Skin of body (tissue), 2 donors: ENCODE measurements around the gene SART1. TPM values are rescaled to one million over a fixed set of nuclear protein-coding genes. Genes with fewer than 3 reads are reported as not detected.
A peak's percentile ranks its signal among the peaks of the same experiment; 100 is the strongest.
"Not testable (repeated sequence)": the region's sequence is repeated elsewhere in the genome, so short reads cannot be mapped to it uniquely, and the experiment has no call there.

Experiments used
- DNase-seq: peaks from one replicate; lab custom pipeline; 2025; lab: John Stamatoyannopoulos, UW
- total RNA-seq: library from RNA; depleted of rRNA; stranded (reverse); fragments of >200 nt; gene quantifications from one replicate; pipeline ENCODE4 v1.2.3, GENCODE V29; 2014

The SART1 gene
- total RNA-seq, 1 donor from 2014 or later = 38.0 TPM

- peak; percentile 92 for DNase-seq
Measured at GRCh38 chr11:65988791-65989592, 27.5 kb downstream of the SART1 start.

GRCh38 chr11:65992056-65992455 is 30.5 kb downstream of the SART1 start:
- no peak for DNase-seq

DNA sequence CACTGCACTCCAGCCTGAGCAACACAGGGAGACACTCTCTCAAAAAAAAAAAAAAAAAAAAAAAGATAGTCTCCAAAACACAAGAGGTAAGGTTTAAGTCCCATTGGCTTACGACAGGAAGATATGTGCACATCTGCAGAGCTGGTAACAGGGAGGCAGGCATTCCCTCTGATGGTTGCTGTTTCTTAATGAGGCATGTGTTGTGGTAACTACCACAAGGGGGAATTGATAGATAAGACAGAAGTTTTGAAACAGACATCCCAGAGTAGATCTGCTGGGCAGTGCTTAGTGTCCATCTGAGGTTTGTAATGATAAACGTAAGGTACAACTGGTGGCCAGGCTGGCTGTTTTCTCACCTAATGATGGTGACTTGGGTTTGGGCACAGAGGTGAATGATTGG is 35.8 kb downstream of the SART1 start:
- no peak for DNase-seq

GRCh38 chr11:66001942-66002647 is 40.6 kb downstream of the SART1 start, which contains the start of the genes BANF1 and EIF1AD:
BANF1 (plus strand) TSS chr11:66002503; CDS start chr11:66003251, 748 bp downstream.
EIF1AD (minus strand) TSS chr11:66002157; CDS start chr11:66000389, 1,768 bp downstream.
- peak; percentile 98 for DNase-seq

DNA sequence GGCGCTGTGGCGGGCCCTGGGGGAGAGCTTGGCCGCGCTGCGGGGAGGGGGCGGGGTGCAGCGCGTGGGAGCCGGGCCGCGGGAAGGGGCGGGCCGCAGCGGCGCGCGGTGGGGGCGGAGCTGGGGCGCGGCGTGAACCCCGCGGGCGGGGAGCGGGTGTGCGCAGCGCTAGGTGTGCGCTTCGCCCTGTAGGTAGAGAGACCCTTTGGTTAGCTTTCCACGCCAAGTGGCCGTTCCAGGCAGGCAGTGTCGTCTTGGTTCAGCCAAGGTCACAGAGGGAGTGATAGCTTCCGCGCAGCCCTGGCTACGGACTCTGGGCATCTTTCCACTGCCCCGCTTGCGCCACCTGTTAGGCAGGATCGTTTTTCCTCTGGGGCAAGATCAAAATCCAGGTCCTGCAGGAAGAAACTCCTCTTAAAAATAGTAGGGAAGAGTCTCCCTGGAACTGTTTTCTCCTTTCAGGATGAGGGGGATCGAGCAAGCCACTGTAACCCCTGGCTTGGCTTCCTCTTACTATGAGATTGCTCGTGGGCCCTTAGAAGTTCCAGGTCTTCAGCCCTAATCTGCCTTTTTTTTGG is 41.2 kb downstream of the SART1 start:
- DNase-seq = no peak

GRCh38 chr11:66003291-66003690 is 41.8 kb downstream of the SART1 start:
- no peak for DNase-seq

GRCh38 chr11:66004186-66004585 is 42.7 kb downstream of the SART1 start:
- DNase-seq = no peak

DNA sequence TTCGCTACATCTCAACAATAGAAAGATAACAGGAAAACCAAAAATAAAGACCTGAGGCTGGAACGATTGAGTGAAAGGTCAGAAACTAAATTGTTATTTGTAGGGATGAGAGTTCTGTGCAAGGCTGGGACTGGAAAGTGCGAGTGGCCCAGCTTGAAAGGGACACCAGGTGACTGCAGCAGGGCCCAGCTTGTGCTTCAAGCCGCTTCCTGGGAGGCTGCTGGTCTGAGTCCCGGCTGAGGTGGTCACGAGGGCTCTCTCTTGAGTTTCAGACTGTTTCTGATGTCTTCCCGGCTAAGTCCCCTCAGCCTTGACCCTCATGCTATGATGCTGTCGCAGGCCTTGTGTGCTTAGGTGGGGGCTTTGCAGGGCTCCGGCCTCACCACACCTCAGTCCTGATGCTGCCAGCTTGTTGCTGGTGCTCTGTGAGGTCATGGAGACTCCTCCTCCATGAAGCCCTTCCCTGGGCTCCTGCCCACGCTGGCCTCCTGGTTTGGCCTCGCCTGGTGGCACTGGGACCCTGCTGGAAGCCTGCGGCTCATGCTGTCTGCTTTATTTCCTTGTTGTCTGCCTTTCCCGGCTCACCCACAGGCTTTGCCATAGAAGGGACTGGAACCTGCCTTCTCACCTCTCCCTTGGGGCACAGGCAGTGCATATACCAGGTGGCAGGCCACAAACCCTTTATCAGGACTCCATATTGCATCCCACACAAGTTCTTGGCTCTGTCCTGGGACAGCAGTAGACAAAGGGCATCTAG is 44.8 kb downstream of the SART1 start:
- DNase-seq = no peak

GRCh38 chr11:66006891-66007176 is 45.3 kb downstream of the SART1 start:
- no peak for DNase-seq

GRCh38 chr11:66007201-66007634 is 45.7 kb downstream of the SART1 start:
- no peak for DNase-seq

DNA sequence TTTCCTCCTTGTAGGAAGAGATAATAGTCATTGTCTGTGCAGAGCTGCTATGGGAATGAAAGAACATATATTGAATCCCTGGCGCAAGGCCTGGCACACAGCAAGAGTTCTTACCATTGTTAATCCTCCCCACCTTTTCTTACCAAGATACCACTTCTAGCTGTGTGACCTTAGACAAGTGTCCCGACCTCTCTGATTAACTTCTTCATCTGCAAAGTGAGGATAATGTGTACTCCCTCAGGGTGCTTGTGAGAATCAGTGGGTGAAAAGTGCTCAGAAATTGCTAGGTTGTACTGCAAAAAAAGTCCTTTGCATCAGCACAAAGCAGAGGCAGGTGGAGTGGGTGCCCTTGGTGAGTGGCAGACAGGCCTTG is 46.5 kb downstream of the SART1 start:
- no peak for DNase-seq

DNA sequence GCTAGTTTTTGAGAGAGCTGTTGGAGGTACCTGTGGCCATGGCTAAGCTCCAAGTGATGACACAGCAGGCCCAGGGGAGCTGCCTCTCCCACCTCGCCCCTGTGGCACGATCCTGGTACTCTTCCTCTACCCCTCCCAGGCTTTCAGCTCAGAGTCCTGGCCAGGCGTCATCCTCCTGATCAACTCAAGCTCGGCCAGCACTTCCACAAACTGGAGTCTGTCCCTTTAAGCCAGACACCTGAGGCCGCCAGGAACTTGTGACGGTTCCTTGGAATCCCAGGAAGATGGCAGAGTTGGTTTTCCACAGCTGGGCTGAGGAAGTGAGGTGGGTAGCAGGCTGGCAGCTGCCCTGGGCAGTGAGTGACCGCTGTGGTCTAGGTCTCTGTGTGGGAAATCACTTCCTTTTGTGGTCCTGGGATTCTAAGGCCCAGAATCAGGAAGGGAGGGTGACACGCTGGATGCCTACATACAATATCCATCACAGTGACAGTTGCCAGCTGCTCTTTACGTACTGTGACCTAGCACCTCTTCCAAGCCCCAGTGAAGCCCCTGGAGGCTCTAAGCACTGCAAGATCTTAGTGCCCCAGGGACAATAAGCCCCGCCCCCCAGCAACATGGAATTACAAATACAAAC is 47.1 kb downstream of the SART1 start:
- no peak for DNase-seq

GRCh38 chr11:66010036-66010435 is 48.5 kb downstream of the SART1 start:
- not testable (repeated sequence) for DNase-seq

GRCh38 chr11:66011239-66011784 is 49.8 kb downstream of the SART1 start:
- no peak for DNase-seq

DNA sequence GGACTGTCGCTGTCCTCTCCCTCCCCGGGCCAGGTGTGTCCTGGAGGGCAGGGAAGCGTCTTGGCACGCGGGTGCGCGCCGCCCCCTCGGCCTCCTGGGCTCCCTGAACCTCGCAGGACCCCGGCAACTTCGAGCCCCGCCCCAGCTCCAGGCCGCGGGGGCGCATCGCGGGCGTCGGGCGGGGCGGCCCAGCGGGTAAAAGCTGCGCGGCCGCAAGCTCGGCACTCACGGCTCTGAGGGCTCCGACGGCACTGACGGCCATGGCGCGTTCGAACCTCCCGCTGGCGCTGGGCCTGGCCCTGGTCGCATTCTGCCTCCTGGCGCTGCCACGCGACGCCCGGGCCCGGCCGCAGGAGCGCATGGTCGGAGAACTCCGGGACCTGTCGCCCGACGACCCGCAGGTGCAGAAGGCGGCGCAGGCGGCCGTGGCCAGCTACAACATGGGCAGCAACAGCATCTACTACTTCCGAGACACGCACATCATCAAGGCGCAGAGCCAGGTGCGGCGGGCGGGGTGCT is 50.3 kb downstream of the SART1 start, which contains the start of gene CST6:
TSS of gene CST6 (plus strand) at position 224 of the 519 bp plus-strand sequence. CDS start at position 261, 37 bp downstream.
- DNase-seq = no peak

- DNase-seq = no peak
Measured at GRCh38 chr11:66012371-66012945, 50.9 kb downstream of the SART1 start.

DNA sequence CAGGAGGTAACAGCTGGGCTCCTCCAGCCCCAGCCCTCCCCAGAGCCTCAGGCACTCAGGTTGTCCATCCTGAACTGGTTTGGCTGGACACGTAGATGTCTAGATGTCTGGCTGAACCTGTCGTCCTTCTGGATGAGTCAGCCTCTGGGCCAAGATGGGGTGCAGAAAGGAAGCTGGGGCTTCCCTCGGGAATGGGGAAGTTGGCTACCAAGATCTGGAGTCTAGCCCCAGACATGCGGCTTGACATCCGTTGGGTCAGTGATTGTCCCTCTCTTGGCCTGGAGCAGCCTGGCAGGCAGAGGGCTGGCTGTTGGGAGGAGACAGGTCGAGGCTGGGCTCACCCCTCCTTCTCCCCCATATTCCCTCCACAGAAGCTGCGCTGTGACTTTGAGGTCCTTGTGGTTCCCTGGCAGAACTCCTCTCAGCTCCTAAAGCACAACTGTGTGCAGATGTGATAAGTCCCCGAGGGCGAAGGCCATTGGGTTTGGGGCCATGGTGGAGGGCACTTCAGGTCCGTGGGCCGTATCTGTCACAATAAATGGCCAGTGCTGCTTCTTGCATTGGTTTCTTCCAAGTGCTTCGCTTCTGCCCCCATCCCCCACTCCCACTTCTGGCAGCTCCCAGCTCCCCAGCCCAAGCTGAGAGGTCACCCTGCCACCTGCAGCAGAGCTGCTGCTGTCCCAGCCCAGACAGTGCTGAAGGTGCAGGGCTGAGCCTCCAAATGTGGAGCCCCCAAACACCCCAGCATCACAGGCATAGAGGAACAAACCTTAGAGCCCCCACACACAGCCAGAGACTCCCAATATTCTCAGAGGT is 51.6 kb downstream of the SART1 start:
- no peak for DNase-seq

DNA sequence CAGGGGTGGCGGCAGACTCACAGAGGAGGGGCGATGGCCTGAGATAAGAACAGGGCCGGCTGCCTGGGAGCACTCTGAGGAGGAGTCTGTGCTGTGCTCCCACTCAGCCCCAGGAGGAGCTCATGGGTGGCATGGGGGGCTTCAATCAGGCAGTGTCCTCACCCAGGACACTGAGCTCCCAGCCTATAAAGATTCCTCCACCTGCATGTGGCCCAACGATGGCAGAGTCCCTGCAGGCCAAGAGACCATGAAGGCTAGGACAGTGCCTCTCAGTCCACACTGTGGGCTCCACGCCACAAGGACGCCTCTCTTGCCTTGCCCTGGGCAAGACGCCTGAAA is 52.2 kb downstream of the SART1 start:
- no peak for DNase-seq

- no peak for DNase-seq
Measured at GRCh38 chr11:66014804-66015453, 53.4 kb downstream of the SART1 start.
